GM21526 (cell line): Measurements from ENCODE around the gene KCNN1.
"Not testable (repeated sequence)": the region's sequence is repeated elsewhere in the genome, so short reads cannot be mapped to it uniquely, and the experiment has no call there.

Experiments
- ATAC-seq: cut with Tn5 transposase; IDR thresholded peaks from one replicate; pipeline ENCODE4 v1.9.1; 2021; ENCODE audit warnings: moderate library complexity; ENCODE audit not compliant: unreplicated experiment, low FRiP score

Gene KCNN1

GRCh38 chr19:17966550-17967256, at the start of gene KCNN1:
Gene KCNN1 (plus strand): TSS chr19:17967107. CDS start chr19:17973889, 6,782 bp downstream.
- no peak for ATAC-seq

- ATAC-seq = not testable (repeated sequence)
Measured at GRCh38 chr19:17918151-17918550, 48.8 kb upstream of the KCNN1 start.

- not testable (repeated sequence) for ATAC-seq
Measured at GRCh38 chr19:17919122-17919521, 47.8 kb upstream of the KCNN1 start.

GRCh38 chr19:17920527-17920926, 46.4 kb upstream of the KCNN1 start:
- no peak for ATAC-seq

GRCh38 chr19:17922138-17922537, 44.8 kb upstream of the KCNN1 start:
- no peak for ATAC-seq

GRCh38 chr19:17926044-17926443, 40.9 kb upstream of the KCNN1 start:
- no peak for ATAC-seq

- no peak for ATAC-seq
Measured at GRCh38 chr19:17929056-17929455, 37.9 kb upstream of the KCNN1 start.

- ATAC-seq = no peak
Measured at GRCh38 chr19:17931532-17932191, 35.2 kb upstream of the KCNN1 start.

GRCh38 chr19:17932485-17933338, 34.2 kb upstream of the KCNN1 start, which contains the start of gene CCDC124:
Gene CCDC124 (plus strand): TSS chr19:17933015. CDS start chr19:17936421, 3,406 bp downstream.
- peak; percentile 72 for ATAC-seq

- no peak for ATAC-seq
Measured at GRCh38 chr19:17933414-17934129, 33.3 kb upstream of the KCNN1 start.

GRCh38 chr19:17936379-17936778, 30.5 kb upstream of the KCNN1 start:
- ATAC-seq = no peak

GRCh38 chr19:17937371-17937900, 29.5 kb upstream of the KCNN1 start:
- ATAC-seq = no peak

- no peak for ATAC-seq
Measured at GRCh38 chr19:17938092-17938845, 28.6 kb upstream of the KCNN1 start.

- no peak for ATAC-seq
Measured at GRCh38 chr19:17942181-17942580, 24.7 kb upstream of the KCNN1 start.

- ATAC-seq = no peak
Measured at GRCh38 chr19:17942582-17943273, 24.2 kb upstream of the KCNN1 start.

GRCh38 chr19:17943274-17944221, 23.4 kb upstream of the KCNN1 start:
- ATAC-seq = no peak

- no peak for ATAC-seq
Measured at GRCh38 chr19:17944301-17944700, 22.6 kb upstream of the KCNN1 start.
